WTC11 (cell line): ENCODE data around the gene OR51E1.

Experiments used
- ETV6 ChIP-seq: sonication (generic); formaldehyde crosslinking; IDR thresholded peaks from 2 replicates; pipeline ENCODE4 v1.8.1; 2022; ENCODE audit warnings: mild to moderate bottlenecking, missing genetic modification reagents
- FOXJ3 ChIP-seq: sonication (generic); formaldehyde crosslinking; IDR thresholded peaks from 2 replicates; pipeline ENCODE4 v1.9.0; 2021; ENCODE audit warnings: missing genetic modification reagents, mild to moderate bottlenecking, borderline replicate concordance
- FOXK1 ChIP-seq: sonication (generic); formaldehyde crosslinking; IDR thresholded peaks from 2 replicates; pipeline ENCODE4 v1.8.0; 2022; ENCODE audit warnings: mild to moderate bottlenecking, moderate library complexity, missing genetic modification reagents
- IRF2 ChIP-seq: sonication (generic); formaldehyde crosslinking; IDR thresholded peaks from 2 replicates; pipeline ENCODE4 v1.8.0; 2022; ENCODE audit warnings: low read depth, missing genetic modification reagents, borderline replicate concordance
- KAT7 ChIP-seq: sonication (generic); formaldehyde crosslinking; IDR thresholded peaks from 2 replicates; pipeline ENCODE4 v1.8.1; 2023; ENCODE audit warnings: missing genetic modification reagents, mild to moderate bottlenecking, borderline replicate concordance
- MAX ChIP-seq: sonication (generic); formaldehyde crosslinking; IDR thresholded peaks from 2 replicates; pipeline ENCODE4 v1.8.0; 2022; ENCODE audit warnings: mild to moderate bottlenecking, missing genetic modification reagents
- NR2C2 ChIP-seq: sonication (generic); formaldehyde crosslinking; IDR thresholded peaks from 2 replicates; pipeline ENCODE4 v1.8.0; 2022; ENCODE audit warnings: mild to moderate bottlenecking, missing genetic modification reagents
- NR3C1 ChIP-seq: sonication (generic); formaldehyde crosslinking; conservative IDR thresholded peaks from 2 replicates; pipeline ENCODE4 v1.8.1; 2023; ENCODE audit warnings: low read depth, mild to moderate bottlenecking, missing genetic modification reagents
- PREB ChIP-seq: sonication (generic); formaldehyde crosslinking; IDR thresholded peaks from 2 replicates; pipeline ENCODE4 v1.8.1; 2022; ENCODE audit warnings: mild to moderate bottlenecking, missing genetic modification reagents, moderate library complexity, borderline replicate concordance
- TEAD4 ChIP-seq: sonication (generic); formaldehyde crosslinking; IDR thresholded peaks from 2 replicates; pipeline ENCODE4 v1.8.0; 2022; ENCODE audit warnings: mild to moderate bottlenecking, missing genetic modification reagents
- ZNF121 ChIP-seq: sonication (generic); formaldehyde crosslinking; IDR thresholded peaks from 2 replicates; pipeline ENCODE4 v1.8.0; 2023; ENCODE audit warnings: missing genetic modification reagents
- ZNF263 ChIP-seq: sonication (generic); formaldehyde crosslinking; IDR thresholded peaks from 2 replicates; pipeline ENCODE4 v1.8.1; 2022; ENCODE audit warnings: low read depth, mild to moderate bottlenecking, moderate library complexity, missing genetic modification reagents
- TF ChIP-seq, protein P1 (sequence below): fragments of 250-450 bp; sonication (Bioruptor Pico); IDR thresholded peaks from 2 replicates; pipeline ENCODE4 v1.9.0; 2021; ENCODE audit warnings: moderate library complexity, mild to moderate bottlenecking, inconsistent platforms, borderline replicate concordance
- TF ChIP-seq, protein P2 (sequence below): fragments of 200-600 bp; IDR thresholded peaks from 2 replicates; pipeline ENCODE4 v1.8.0; 2022; ENCODE audit warnings: antibody characterized with exemption

DNA sequence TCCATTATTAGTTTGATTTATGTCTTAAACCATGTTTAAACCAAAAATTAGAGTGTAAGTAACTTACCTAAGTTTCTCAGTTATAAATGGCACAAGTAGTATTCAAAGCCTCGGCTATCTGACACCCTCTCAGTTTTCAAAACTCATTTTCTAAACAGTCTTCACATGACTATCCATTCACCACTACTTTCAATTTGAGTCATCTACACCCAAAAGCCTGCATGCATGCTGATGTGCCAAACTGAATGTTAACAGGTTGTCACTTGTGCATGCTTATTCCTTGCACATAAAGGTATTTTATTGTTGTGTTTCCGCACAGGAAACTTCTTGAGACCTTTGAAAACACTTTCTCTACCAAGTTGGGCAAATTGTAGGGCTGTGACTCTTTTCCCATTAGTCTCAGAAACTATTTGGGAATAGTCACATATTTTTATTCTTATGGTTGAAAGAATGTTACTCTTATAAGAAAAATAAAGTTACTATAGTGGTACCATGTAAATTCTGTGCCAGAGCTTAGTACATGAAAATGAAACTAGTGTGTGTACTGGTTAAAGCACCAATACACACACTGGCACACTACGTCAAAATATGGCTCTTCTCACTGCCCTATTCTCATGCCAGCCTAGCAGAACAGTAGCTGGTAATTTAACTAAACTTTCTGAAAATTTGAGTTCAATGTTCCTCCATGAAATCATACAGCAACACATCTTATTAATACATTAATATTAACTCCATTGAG is 56.1 kb downstream of the OR51E1 start:
- TF ChIP-seq, protein P1, sequence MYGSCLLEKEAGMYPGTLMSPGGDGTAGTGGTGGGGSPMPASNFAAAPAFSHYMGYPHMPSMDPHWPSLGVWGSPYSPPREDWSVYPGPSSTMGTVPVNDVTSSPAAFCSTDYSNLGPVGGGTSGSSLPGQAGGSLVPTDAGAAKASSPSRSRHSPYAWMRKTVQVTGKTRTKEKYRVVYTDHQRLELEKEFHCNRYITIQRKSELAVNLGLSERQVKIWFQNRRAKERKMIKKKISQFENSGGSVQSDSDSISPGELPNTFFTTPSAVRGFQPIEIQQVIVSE (CRISPR knock-in tag), result no peak
- TF ChIP-seq, protein P2, sequence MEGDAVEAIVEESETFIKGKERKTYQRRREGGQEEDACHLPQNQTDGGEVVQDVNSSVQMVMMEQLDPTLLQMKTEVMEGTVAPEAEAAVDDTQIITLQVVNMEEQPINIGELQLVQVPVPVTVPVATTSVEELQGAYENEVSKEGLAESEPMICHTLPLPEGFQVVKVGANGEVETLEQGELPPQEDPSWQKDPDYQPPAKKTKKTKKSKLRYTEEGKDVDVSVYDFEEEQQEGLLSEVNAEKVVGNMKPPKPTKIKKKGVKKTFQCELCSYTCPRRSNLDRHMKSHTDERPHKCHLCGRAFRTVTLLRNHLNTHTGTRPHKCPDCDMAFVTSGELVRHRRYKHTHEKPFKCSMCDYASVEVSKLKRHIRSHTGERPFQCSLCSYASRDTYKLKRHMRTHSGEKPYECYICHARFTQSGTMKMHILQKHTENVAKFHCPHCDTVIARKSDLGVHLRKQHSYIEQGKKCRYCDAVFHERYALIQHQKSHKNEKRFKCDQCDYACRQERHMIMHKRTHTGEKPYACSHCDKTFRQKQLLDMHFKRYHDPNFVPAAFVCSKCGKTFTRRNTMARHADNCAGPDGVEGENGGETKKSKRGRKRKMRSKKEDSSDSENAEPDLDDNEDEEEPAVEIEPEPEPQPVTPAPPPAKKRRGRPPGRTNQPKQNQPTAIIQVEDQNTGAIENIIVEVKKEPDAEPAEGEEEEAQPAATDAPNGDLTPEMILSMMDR, result no peak
- TF ChIP-seq MAX, result no peak
- no peak for TF ChIP-seq PREB
- no peak for TF ChIP-seq NR2C2 (CRISPR knock-in tag)
- TF ChIP-seq KAT7 (CRISPR knock-in tag), result no peak
- TF ChIP-seq ZNF121 (CRISPR knock-in tag), result no peak
- no peak for TF ChIP-seq FOXK1 (CRISPR knock-in tag)
- no peak for TF ChIP-seq TEAD4
- no peak for TF ChIP-seq ZNF263 (CRISPR knock-in tag)
- no peak for TF ChIP-seq ETV6 (CRISPR knock-in tag)
- no peak for TF ChIP-seq IRF2
- TF ChIP-seq NR3C1 (CRISPR knock-in tag), result no peak
- TF ChIP-seq FOXJ3, result no peak
